CD4-positive, alpha-beta T cell (primary cell): ENCODE data around the gene ANKS1B. TPM values are rescaled to one million over a fixed set of nuclear protein-coding genes. Genes with fewer than 3 reads are reported as not detected.

Experiments
- ATAC-seq: fragments of 200-7000 bp; cut with Tn5 transposase; one replicate; pipeline ENCODE4 v1.10.0; 2022; ENCODE audit warnings: mild to moderate bottlenecking; ENCODE audit not compliant: poor library complexity
- CTCF ChIA-PET: fragments of 350-600 bp; sonication (Branson Sonifier 250); formaldehyde crosslinking; loops from one replicate; lab custom pipeline; 2021; ENCODE audit warnings: antibody characterized with exemption, inconsistent platforms; lab: Charles Lee
- POLR2A ChIA-PET: fragments of 350-600 bp; sonication (Branson Sonifier 250); formaldehyde crosslinking; loops from one replicate; lab custom pipeline; 2021; ENCODE audit warnings: antibody characterized with exemption, inconsistent platforms; lab: Charles Lee
- DNase-seq, 14 experiments: peaks; one replicate each; pipeline ENCODE4 v3.0.0-alpha.2; 2013 to 2020; ENCODE audit warnings: mixed read lengths in 2 of 14
- H3K27ac ChIP-seq, 2 donors: one replicate each; pipeline versions ENCODE4 v1.5.1 to v1.7.0; 2013; ENCODE audit warnings: low read length in 2 of 2, low read depth in 1 of 2, mild to moderate bottlenecking in 1 of 2
- H3K27me3 ChIP-seq, 2 experiments: 1 replicate in 1 of 2; 2 replicates in 1 of 2; pipeline versions ENCODE4 v1.6.1 to v1.7.0; 2013; ENCODE audit warnings: low read length in 2 of 2, control low read depth in 1 of 2, mild to moderate bottlenecking in 1 of 2, moderate library complexity in 1 of 2; ENCODE audit not compliant: insufficient read depth in 2 of 2, control insufficient read depth in 1 of 2
- H3K36me3 ChIP-seq: one replicate; pipeline ENCODE4 v1.6.1; 2013; ENCODE audit warnings: low read length, control low read depth; ENCODE audit not compliant: insufficient read depth
- H3K4me1 ChIP-seq: one replicate; pipeline ENCODE4 v1.6.1; 2013; ENCODE audit warnings: low read length, control low read depth; ENCODE audit not compliant: insufficient read depth
- H3K4me3 ChIP-seq: one replicate; pipeline ENCODE4 v1.5.1; 2013; ENCODE audit warnings: mild to moderate bottlenecking, low read length, moderate library complexity
- H3K9me3 ChIP-seq, 2 experiments: 1 replicate in 1 of 2; 2 replicates in 1 of 2; pipeline versions ENCODE4 v1.6.1 to v1.7.0; 2013; ENCODE audit warnings: low read length in 2 of 2, mild to moderate bottlenecking in 2 of 2, control low read depth in 1 of 2, moderate library complexity in 1 of 2; ENCODE audit not compliant: control insufficient read depth in 1 of 2, insufficient read depth in 1 of 2
- H3K27ac Mint-ChIP-seq: one replicate; pipeline ENCODE4 v1.8.0; 2020; ENCODE audit warnings: mixed read lengths
- H3K27me3 Mint-ChIP-seq: one replicate; pipeline ENCODE4 v1.8.0; 2021; ENCODE audit warnings: mixed read lengths
- H3K36me3 Mint-ChIP-seq: one replicate; pipeline ENCODE4 v1.8.0; 2021; ENCODE audit warnings: low read depth, mixed read lengths
- H3K4me1 Mint-ChIP-seq: one replicate; pipeline ENCODE4 v1.8.0; 2021; ENCODE audit warnings: low read depth, mixed read lengths
- H3K4me3 Mint-ChIP-seq: one replicate; pipeline ENCODE4 v1.8.0; 2020; ENCODE audit warnings: mild to moderate bottlenecking, mixed read lengths
- H3K9me3 Mint-ChIP-seq: one replicate; pipeline ENCODE4 v1.8.0; 2020; ENCODE audit warnings: mixed read lengths
- intact Hi-C, 2 experiments: fragments of 100-400 bp; cut with DNase I in 1 of 2; cut with micrococcal nuclease in 1 of 2; formaldehyde crosslinking; loops; one replicate each; pipeline versions ENCODE4 v1.15.1 to v1.9.0; 2023 to 2025; cut with DNase I, micrococcal nuclease
- total RNA-seq, 174 experiments: library from RNA in 2 of 174; stranded (reverse) in 2 of 174; gene quantifications; one replicate each; pipeline ENCODE4 v1.2.3 and lab custom pipeline; 2021 to 2026
- TF ChIP-seq, protein P1 (sequence below): fragments of 200-600 bp; IDR thresholded peaks from one replicate; pipeline ENCODE4 v1.8.0; 2022; ENCODE audit warnings: antibody characterized with exemption, mild to moderate bottlenecking

Gene ANKS1B
- total RNA-seq, 2 experiments from 2014 or later, result 0.16 to 1.1 TPM

DNA sequence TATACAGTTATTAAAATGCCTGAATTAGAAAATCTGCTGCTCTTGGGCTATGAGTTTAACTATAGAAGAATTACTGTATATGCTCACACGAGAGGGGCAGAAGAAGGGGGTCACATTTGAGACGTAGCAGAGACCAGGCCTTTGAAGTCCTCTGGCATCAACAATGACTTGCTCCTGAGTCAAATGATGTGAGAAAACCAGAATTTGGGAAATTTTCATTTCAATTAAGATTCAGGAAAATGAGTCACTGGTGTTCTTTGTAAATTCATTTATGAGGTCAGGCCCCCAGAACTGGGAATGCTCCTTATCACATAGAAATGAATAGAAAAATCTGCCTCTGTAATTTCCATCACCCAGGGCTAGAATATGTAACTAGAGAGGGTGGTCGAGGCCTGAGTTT lies 1246.7 kb downstream of the ANKS1B start:
- intact Hi-C loops, result no loop called here
- H3K27ac ChIP-seq, result no peak overlapping the region
- Mint-ChIP-seq H3K4me3 (no peak overlapping the region), H3K27ac (no peak overlapping the region), H3K4me1 (no peaks in the 10 kb centered on the region), H3K27me3 (no peaks in the 10 kb centered on the region), H3K9me3 (no peaks in the 10 kb centered on the region), H3K36me3 (peaks cover 15% of the 10 kb centered on the region)
- no peaks in the 10 kb centered on the region for H3K9me3 ChIP-seq
- TF ChIP-seq, protein P1, sequence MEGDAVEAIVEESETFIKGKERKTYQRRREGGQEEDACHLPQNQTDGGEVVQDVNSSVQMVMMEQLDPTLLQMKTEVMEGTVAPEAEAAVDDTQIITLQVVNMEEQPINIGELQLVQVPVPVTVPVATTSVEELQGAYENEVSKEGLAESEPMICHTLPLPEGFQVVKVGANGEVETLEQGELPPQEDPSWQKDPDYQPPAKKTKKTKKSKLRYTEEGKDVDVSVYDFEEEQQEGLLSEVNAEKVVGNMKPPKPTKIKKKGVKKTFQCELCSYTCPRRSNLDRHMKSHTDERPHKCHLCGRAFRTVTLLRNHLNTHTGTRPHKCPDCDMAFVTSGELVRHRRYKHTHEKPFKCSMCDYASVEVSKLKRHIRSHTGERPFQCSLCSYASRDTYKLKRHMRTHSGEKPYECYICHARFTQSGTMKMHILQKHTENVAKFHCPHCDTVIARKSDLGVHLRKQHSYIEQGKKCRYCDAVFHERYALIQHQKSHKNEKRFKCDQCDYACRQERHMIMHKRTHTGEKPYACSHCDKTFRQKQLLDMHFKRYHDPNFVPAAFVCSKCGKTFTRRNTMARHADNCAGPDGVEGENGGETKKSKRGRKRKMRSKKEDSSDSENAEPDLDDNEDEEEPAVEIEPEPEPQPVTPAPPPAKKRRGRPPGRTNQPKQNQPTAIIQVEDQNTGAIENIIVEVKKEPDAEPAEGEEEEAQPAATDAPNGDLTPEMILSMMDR, result no peak
- peaks cover 9% of the 10 kb centered on the region for H3K36me3 ChIP-seq
- no peaks in the 10 kb centered on the region for H3K4me1 ChIP-seq
- no peak overlapping the region for H3K4me3 ChIP-seq
- ATAC-seq (no peak), DNase-seq (no peak)
- no peaks in the 10 kb centered on the region for H3K27me3 ChIP-seq
- POLR2A ChIA-PET, result no interaction called here
- CTCF ChIA-PET, result no interaction called here

DNA sequence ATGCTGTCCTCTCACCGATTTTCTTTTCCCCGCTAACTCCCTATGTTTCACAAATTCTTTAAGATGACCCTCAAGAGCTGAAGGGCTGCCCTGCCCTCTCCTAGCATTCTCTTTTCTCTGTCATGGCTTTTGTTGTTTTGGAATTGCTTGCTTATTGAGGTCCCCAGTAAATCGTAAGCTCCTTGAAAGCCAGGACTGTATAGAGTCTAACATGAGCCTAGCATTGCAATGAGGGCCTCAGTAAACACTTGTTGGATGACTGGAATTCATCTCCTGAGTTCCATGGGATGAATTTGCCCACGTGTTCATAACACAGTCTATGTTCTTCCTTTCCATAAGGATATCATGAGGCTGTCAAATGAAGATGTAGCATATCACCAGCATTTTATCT lies 1247.4 kb downstream of the ANKS1B start:
- H3K4me3 ChIP-seq, result no peak overlapping the region
- intact Hi-C loops, result no loop called here
- Mint-ChIP-seq H3K36me3 (peaks cover 21% of the 10 kb centered on the region), H3K9me3 (no peaks in the 10 kb centered on the region), H3K27me3 (no peaks in the 10 kb centered on the region), H3K4me1 (no peaks in the 10 kb centered on the region), H3K27ac (no peak overlapping the region), H3K4me3 (no peak overlapping the region)
- DNase-seq (no peak), ATAC-seq (no peak)
- no peaks in the 10 kb centered on the region for H3K27me3 ChIP-seq
- no peak overlapping the region for H3K27ac ChIP-seq
- H3K36me3 ChIP-seq, result peaks cover 9% of the 10 kb centered on the region
- TF ChIP-seq, protein P1, result no peak
- POLR2A ChIA-PET, result no interaction called here
- no peaks in the 10 kb centered on the region for H3K9me3 ChIP-seq
- H3K4me1 ChIP-seq, result no peaks in the 10 kb centered on the region
- CTCF ChIA-PET, result no interaction called here

DNA sequence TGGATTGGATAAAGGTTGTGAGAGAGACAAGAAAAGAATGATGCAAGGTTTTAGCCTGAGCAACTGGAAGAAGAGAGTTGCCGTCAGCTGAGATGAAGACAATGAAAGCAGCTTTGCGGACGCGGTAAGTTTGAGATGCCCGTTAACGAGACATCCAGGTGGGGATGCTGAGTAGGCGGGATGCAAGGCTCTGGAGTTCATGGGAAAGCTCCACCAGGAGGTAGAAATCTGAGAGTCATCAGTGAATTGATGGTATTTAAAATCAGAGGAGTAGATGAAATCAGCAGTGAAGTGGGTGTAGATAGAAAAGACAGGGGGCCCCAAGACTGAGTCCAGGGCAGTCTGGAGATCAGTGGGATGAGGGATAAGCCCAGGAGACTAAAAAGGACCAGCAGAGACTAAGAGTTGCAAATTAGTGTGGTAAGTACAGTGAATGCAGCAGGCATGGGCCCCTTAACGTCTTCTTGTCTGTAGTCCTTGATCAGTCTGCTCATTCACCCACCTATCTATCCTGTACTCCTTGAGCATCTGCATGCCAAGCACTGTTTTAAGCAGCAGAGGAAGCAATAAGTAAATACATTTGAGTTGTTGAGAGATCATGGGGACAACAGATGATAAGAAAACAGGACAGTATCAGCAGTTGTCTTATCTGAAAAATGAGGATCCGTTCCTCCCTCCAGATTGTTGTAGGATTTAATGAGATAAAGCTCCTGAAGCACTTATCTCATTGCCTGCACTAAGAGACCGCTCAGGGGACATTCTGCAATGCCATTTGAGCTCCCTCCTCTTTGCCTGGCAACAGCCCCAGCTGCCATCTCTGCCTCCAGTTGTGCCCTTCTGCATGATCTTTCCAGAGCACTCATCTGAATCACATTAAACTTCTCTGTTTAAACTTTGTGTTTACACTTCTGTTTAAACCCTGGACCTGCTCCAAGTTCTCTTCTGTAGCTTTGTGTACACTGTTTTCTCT lies 1248.1 kb downstream of the ANKS1B start:
- TF ChIP-seq, protein P1, result no peak
- H3K27ac ChIP-seq, result no peak overlapping the region
- ATAC-seq (no peak), DNase-seq (no peak)
- Mint-ChIP-seq H3K4me1 (no peaks in the 10 kb centered on the region), H3K27ac (no peak overlapping the region), H3K9me3 (no peaks in the 10 kb centered on the region), H3K4me3 (no peak overlapping the region), H3K27me3 (no peaks in the 10 kb centered on the region), H3K36me3 (peaks cover 28% of the 10 kb centered on the region)
- intact Hi-C loops, result no loop called here
- no peak overlapping the region for H3K4me3 ChIP-seq
- no peaks in the 10 kb centered on the region for H3K27me3 ChIP-seq
- no peaks in the 10 kb centered on the region for H3K9me3 ChIP-seq
- ChIA-PET CTCF (no interaction called here), POLR2A (no interaction called here)
- peaks cover 16% of the 10 kb centered on the region for H3K36me3 ChIP-seq
- no peaks in the 10 kb centered on the region for H3K4me1 ChIP-seq
